IPS-18a (cell line): Measurements from ENCODE around the gene ACD.

Experiments
- H3K27ac ChIP-seq: one replicate; pipeline ENCODE4 v1.5.1; 2013; ENCODE audit warnings: low read length
- H3K27me3 ChIP-seq: one replicate; pipeline ENCODE4 v1.6.1; 2013; ENCODE audit warnings: mild to moderate bottlenecking, low read length; ENCODE audit not compliant: control insufficient read depth, insufficient read depth
- H3K36me3 ChIP-seq: one replicate; pipeline ENCODE4 v1.6.1; 2013; ENCODE audit warnings: low read depth, low read length; ENCODE audit not compliant: control insufficient read depth
- H3K4me1 ChIP-seq: one replicate; pipeline ENCODE4 v1.6.1; 2013; ENCODE audit warnings: low read depth, low read length; ENCODE audit not compliant: control insufficient read depth
- H3K4me3 ChIP-seq: one replicate; pipeline ENCODE4 v1.5.1; 2013; ENCODE audit warnings: low read length
- H3K9ac ChIP-seq: one replicate; pipeline ENCODE4 v1.6.1; 2013; ENCODE audit warnings: mild to moderate bottlenecking, low read length, moderate library complexity
- H3K9me3 ChIP-seq: one replicate; pipeline ENCODE4 v1.6.1; 2013; ENCODE audit warnings: low read depth, low read length; ENCODE audit not compliant: control insufficient read depth

ACD gene

DNA sequence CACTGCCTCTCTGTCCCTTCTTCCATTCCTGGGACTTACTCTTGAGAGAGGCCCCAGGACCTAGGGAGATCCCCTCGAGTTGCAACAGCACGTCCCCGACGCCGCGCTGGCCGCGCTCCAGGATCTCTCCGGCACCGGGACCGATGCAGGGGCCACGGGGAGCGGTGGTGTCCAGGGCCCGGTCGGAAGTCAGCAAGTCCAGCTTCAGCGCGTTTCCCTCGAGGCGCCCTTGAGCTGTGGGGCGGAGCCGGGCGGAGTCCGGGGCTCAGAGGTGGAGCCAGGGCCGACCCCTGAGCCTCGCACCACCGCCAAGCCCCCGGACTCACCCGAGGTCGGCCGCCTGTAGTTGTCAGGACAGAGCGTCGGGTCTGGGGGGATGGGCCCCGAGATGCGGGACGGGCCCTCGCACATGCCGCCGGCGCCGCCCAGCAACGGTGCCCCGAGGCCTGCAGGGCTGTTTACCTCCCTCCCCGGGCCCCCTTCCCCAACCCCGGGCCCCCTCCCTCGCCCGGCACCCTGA is 6.0 kb upstream of the ACD start:
- peaks cover 13% of the 10 kb centered on the region for H3K27me3 ChIP-seq
- peak overlapping the region; percentile 29 for H3K9ac ChIP-seq
- no peak overlapping the region for H3K27ac ChIP-seq
- H3K4me3 ChIP-seq: peak overlapping the region; percentile 64
- no peaks in the 10 kb centered on the region for H3K9me3 ChIP-seq
- no peaks in the 10 kb centered on the region for H3K36me3 ChIP-seq
- peaks cover 9% of the 10 kb centered on the region for H3K4me1 ChIP-seq

DNA sequence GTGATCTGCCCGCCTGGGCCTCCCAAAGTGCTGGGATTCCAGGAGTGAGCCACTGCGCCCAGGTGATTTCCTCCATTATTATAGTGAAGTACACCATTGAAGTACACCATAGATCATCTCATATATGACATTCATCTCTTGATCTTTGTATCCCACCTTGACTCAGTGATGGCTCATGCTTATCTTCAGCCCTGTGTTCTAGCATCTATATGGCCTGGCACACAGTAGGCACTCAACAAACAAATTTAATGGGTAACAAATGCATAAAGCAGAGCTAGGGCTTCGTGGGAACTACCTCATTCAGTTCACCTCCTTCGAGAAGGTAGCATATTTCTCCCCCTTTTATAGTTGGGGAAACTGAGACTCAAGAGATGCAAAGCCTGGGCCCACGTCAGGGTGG is 5.5 kb upstream of the ACD start:
- H3K27ac ChIP-seq: no peak overlapping the region
- H3K9ac ChIP-seq: peak overlapping the region; percentile 29
- no peaks in the 10 kb centered on the region for H3K9me3 ChIP-seq
- H3K4me3 ChIP-seq: peak overlapping the region; percentile 64
- H3K4me1 ChIP-seq: peaks cover 9% of the 10 kb centered on the region
- H3K27me3 ChIP-seq: peaks cover 13% of the 10 kb centered on the region
- H3K36me3 ChIP-seq: no peaks in the 10 kb centered on the region

DNA sequence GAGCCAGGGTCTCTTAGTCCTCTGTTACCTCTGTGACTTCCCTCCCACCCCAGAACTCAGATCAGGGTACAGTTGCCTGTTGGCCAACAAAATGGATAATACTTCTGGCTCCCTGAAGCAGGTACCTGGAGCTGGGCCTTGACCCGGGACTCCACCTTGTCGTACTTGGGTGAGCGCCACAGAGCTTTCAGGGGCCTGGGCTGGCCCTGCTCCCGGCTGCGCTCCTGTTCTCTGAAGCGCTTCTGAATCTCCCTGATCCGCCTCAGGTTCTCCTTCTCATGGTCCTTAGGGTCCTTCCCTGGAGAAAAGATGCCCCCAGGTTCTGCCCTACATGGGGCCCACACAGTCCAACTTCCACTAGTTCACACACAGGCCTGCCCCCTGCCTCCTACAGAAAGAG is 4.8 kb upstream of the ACD start:
- peaks cover 9% of the 10 kb centered on the region for H3K4me1 ChIP-seq
- no peak overlapping the region for H3K9ac ChIP-seq
- H3K27ac ChIP-seq: no peak overlapping the region
- no peaks in the 10 kb centered on the region for H3K9me3 ChIP-seq
- peaks cover 13% of the 10 kb centered on the region for H3K27me3 ChIP-seq
- no peaks in the 10 kb centered on the region for H3K36me3 ChIP-seq
- no peak overlapping the region for H3K4me3 ChIP-seq

DNA sequence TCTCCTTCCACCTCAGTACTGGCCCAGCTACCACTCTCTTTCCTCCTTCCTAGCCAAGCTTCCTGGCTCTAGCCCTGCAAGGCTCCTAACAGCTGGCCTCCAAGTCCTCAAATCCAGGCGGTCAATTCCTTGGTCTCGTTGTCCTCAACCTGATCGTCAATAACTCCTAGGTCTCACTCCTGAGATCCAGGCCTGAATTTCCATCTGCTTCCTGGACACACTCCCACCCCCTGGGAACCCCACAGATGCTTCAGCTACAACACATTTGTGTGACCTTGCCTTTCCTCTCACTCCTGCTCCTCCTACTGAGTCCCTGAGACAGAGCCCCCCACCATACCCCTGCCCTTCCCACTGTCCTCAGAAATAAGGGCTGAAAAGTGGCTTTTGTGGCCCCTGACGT is 4.2 kb upstream of the ACD start:
- no peak overlapping the region for H3K4me3 ChIP-seq
- H3K9ac ChIP-seq: no peak overlapping the region
- H3K36me3 ChIP-seq: no peaks in the 10 kb centered on the region
- H3K27ac ChIP-seq: no peak overlapping the region
- H3K9me3 ChIP-seq: no peaks in the 10 kb centered on the region
- H3K4me1 ChIP-seq: peaks cover 9% of the 10 kb centered on the region
- peaks cover 13% of the 10 kb centered on the region for H3K27me3 ChIP-seq

DNA sequence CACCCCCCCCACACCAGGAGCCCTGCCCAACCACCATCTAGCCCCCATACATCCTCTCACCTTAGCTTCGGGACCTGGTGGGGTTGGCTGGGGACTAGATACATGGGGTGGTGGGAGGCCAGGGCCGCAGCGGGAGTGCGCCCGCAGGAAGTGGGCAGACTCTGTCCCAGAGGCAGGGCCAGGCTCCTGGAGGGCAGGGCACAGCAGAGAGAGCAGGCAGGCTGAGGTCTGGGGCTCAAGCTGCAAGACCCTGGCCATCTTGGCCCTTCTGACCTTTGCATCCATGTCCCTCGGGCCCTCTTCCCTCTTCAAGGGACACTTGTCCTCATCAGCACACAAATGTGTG is 3.8 kb upstream of the ACD start:
- no peaks in the 10 kb centered on the region for H3K9me3 ChIP-seq
- H3K27ac ChIP-seq: no peak overlapping the region
- H3K27me3 ChIP-seq: peaks cover 17% of the 10 kb centered on the region
- no peak overlapping the region for H3K9ac ChIP-seq
- H3K4me3 ChIP-seq: no peak overlapping the region
- peaks cover 9% of the 10 kb centered on the region for H3K4me1 ChIP-seq
- no peaks in the 10 kb centered on the region for H3K36me3 ChIP-seq

DNA sequence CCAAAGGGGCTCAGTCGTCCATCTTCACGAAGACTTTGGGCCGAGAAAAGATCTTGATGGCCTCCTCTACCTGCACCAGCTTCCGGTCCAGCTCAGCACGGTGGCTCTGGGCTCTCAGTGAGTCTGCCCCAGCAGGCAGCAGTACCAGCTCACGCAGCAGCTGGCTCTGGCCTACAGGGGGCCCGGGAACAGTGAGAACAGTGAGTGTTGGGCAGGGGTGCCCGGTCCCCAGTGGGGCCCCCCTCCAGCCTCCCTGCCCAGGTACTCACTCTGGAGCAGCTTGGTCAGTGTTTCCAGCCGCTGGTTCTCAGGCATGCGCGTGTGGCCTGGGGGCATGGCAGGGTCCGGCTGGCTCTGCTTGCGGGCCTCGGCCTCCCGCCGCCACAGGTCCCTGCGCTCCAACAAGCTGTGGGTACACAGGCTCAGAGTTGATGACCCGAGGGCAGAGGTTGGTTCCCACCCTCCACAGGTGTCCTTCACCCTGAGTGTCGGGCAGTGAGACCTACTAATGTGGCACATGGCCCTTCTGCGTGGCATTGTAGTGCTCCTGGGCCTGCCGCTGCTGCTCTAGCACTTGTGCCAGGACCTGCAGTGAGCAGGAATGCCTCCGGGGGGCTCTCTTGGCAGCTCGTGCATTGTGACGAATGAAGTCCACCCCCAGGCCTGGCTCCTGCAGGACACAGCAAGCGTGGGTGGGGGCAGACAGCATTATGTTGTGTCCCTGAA is 3.3 kb upstream of the ACD start:
- no peak overlapping the region for H3K27ac ChIP-seq
- H3K36me3 ChIP-seq: no peaks in the 10 kb centered on the region
- H3K27me3 ChIP-seq: peaks cover 17% of the 10 kb centered on the region
- no peak overlapping the region for H3K9ac ChIP-seq
- H3K4me1 ChIP-seq: peaks cover 9% of the 10 kb centered on the region
- H3K9me3 ChIP-seq: no peaks in the 10 kb centered on the region
- no peak overlapping the region for H3K4me3 ChIP-seq

DNA sequence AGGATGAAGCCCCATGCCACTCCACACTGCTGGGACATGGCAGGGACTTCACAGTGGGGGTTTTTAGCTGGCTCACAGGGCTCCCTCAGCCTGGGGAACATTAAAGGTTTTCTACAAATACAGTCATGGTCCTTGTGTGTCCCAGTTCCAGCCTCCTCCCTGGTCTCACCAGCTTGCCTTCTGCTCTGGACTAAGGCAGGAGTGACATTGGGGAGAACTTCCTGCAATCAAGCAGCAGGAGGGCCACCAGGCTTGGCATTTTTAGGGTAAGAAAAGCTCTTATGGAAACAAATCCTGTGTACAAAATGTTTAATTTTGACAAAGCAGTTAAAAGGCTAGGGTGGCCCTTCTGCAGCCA is 2.6 kb upstream of the ACD start:
- Histone ChIP-seq H3K4me1 (peaks cover 9% of the 10 kb centered on the region), H3K27ac (no peak overlapping the region), H3K4me3 (no peak overlapping the region), H3K27me3 (peaks cover 17% of the 10 kb centered on the region), H3K36me3 (no peaks in the 10 kb centered on the region), H3K9ac (no peak overlapping the region), H3K9me3 (no peaks in the 10 kb centered on the region)

DNA sequence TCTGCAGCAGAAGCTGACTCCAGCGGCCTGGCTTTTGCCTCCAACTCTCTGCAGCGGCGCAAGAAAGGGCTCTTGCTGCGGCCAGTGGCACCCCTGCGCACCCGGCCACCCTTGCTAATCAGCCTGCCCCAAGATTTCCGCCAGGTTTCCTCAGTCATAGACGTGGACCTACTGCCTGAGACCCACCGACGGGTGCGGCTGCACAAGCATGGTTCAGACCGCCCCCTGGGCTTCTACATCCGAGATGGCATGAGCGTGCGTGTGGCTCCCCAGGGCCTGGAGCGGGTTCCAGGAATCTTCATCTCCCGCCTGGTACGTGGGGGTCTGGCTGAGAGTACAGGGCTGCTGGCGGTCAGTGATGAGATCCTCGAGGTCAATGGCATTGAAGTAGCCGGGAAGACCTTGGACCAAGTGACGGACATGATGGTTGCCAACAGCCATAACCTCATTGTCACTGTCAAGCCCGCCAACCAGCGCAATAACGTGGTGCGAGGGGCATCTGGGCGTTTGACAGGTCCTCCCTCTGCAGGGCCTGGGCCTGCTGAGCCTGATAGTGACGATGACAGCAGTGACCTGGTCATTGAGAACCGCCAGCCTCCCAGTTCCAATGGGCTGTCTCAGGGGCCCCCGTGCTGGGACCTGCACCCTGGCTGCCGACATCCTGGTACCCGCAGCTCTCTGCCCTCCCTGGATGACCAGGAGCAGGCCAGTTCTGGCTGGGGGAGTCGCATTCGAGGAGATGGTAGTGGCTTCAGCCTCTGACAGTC is 2.0 kb upstream of the ACD start:
- Histone ChIP-seq H3K4me3 (peak overlapping the region; percentile 99), H3K27ac (no peak overlapping the region), H3K9me3 (no peaks in the 10 kb centered on the region), H3K4me1 (peaks cover 5% of the 10 kb centered on the region), H3K9ac (no peak overlapping the region), H3K27me3 (peaks cover 13% of the 10 kb centered on the region), H3K36me3 (no peaks in the 10 kb centered on the region)

DNA sequence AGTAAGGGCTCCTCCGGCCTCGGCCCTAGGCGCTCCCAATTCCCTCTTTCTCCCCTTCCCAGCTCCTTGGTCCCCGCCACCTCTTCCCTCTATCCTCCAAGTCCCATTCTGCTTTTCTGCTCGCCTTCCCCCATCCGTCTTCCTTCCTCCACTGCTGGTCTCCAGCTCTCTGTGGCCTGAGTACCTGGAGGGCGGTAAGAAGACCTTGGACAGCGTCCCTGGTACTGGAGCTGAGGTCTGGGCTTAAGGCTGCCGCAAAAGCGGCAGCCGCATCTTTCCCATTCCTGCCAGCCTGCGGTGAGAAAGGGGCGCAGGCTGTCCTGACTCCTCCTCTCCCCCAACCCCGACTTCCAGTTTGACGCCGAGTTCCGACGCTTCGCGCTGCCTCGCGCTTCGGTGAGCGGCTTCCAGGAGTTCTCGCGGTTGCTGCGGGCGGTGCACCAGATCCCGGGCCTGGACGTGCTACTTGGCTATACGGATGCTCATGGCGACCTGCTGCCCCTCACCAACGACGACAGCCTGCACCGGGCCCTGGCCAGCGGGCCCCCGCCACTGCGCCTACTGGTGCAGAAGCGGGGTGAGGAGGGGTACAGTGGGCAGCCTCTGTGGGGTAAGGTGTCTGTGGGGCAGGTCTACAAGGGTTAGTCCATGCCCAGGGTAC is 1.2 kb upstream of the ACD start:
- peak overlapping the region; percentile 99 for H3K4me3 ChIP-seq
- H3K9ac ChIP-seq: no peak overlapping the region
- H3K36me3 ChIP-seq: no peaks in the 10 kb centered on the region
- H3K27me3 ChIP-seq: peaks cover 12% of the 10 kb centered on the region
- peaks cover 3% of the 10 kb centered on the region for H3K4me1 ChIP-seq
- H3K27ac ChIP-seq: no peak overlapping the region
- H3K9me3 ChIP-seq: no peaks in the 10 kb centered on the region

DNA sequence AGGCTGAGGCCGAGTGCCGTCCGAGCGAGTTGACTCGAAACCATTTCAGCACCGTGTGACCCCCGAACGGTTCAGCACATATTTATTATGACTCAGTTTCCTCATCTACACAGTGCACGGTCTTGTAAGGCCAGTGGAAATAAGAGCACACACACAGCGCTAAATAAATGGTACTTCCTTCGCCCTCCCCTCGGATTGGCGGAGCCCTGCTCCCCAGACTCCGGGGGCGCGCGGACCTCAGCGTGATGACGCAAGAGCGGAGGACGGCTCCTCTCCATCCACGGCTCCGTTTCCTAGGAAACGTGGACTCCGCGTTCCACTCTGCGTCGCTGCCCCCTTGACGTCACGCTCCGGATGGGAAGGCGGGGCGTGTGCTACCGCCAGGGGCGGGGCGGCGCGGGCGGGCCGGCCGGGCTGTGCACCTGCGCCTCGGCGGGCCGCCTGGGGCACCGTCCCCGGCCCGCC is 536 bp upstream of the ACD start, which contains the start of gene PARD6A:
PARD6A (plus strand) TSS at position 397 of the 465 bp plus-strand sequence. CDS start 79 bp downstream, outside the sequence.
- H3K27ac ChIP-seq: peak within 1 kb of the TSS; percentile 97

DNA sequence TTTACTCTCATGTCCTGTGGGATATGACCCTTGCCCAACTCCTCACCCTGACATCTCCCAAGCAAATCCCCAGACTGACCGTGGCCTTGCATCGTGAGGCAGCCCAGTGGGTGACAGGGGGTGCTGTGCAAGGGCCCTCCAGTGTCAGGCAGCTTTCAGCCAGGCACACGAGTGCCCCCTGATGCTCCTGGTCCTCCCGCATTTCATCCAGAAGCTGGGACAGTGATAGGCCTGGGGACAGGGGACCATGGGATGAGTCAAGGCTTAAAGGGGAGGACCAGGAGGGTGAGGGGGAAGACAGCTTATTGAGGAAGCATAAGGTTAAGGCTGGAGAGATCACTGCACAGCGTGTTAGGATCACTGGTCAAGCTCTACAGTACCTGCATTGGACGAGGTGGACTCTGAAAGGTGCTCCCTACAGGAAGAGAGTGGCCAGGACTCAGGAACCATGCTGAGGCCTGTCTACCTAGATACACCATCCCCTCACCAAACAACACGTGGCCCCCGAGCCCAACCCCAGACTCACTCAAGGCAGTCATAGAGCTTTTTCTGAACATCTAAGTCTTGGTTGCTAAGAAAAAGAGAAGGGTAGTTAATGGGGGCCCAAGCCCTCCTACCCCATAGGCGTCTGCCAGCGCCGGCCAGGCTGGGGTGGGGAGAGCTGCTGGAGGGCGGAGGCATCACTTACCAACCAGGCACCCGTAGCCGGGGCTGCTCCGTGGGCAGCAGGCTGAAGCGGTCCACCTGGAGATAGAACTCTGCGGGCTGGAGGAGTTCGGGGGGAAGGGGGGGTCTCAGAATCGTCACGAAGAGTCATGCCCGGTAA is 998 bp downstream of the ACD start:
- Histone ChIP-seq H3K9me3 (no peaks in the 10 kb centered on the region), H3K4me1 (no peaks in the 10 kb centered on the region), H3K27me3 (peaks cover 22% of the 10 kb centered on the region), H3K27ac (no peak overlapping the region), H3K9ac (peak overlapping the region; percentile 84), H3K4me3 (peak overlapping the region; percentile 99), H3K36me3 (no peaks in the 10 kb centered on the region)

More for the DNA sequence above, 536 bp upstream of the ACD start, which contains the start of gene PARD6A:
- no peaks in the 10 kb centered on the region for H3K36me3 ChIP-seq
- peak within 1 kb of the TSS; percentile 99 for H3K4me3 ChIP-seq
- H3K9me3 ChIP-seq: no peaks in the 10 kb centered on the region
- H3K4me1 ChIP-seq: peaks cover under 1% of the 10 kb centered on the region
- H3K27me3 ChIP-seq: peaks cover 12% of the 10 kb centered on the region
- H3K9ac ChIP-seq: peak within 1 kb of the TSS; percentile 84
